WTC11 (cell line): ENCODE data around the gene EGLN2.
"Not testable (repeated sequence)": the region's sequence is repeated elsewhere in the genome, so short reads cannot be mapped to it uniquely, and the experiment has no call there.

Experiments
- MXD4 ChIP-seq: fragments of 250-450 bp; sonication (Bioruptor Pico); IDR thresholded peaks from 2 replicates; pipeline ENCODE4 v1.8.0; 2021; ENCODE audit warnings: mild to moderate bottlenecking, moderate library complexity, borderline replicate concordance
- NFYB ChIP-seq: sonication (generic); formaldehyde crosslinking; conservative IDR thresholded peaks from 2 replicates; pipeline ENCODE4 v1.8.0; 2022; ENCODE audit warnings: low read depth, missing genetic modification reagents
- TP53 ChIP-seq: sonication (generic); formaldehyde crosslinking; IDR thresholded peaks from 2 replicates; pipeline ENCODE4 v1.8.1; 2023; ENCODE audit warnings: mild to moderate bottlenecking, missing genetic modification reagents
- ZNF263 ChIP-seq: sonication (generic); formaldehyde crosslinking; IDR thresholded peaks from 2 replicates; pipeline ENCODE4 v1.8.1; 2022; ENCODE audit warnings: low read depth, mild to moderate bottlenecking, moderate library complexity, missing genetic modification reagents
- TF ChIP-seq, protein P1 (sequence below): fragments of 200-600 bp; IDR thresholded peaks from 2 replicates; pipeline ENCODE4 v1.8.0; 2022; ENCODE audit warnings: antibody characterized with exemption

- TF ChIP-seq, protein P1, sequence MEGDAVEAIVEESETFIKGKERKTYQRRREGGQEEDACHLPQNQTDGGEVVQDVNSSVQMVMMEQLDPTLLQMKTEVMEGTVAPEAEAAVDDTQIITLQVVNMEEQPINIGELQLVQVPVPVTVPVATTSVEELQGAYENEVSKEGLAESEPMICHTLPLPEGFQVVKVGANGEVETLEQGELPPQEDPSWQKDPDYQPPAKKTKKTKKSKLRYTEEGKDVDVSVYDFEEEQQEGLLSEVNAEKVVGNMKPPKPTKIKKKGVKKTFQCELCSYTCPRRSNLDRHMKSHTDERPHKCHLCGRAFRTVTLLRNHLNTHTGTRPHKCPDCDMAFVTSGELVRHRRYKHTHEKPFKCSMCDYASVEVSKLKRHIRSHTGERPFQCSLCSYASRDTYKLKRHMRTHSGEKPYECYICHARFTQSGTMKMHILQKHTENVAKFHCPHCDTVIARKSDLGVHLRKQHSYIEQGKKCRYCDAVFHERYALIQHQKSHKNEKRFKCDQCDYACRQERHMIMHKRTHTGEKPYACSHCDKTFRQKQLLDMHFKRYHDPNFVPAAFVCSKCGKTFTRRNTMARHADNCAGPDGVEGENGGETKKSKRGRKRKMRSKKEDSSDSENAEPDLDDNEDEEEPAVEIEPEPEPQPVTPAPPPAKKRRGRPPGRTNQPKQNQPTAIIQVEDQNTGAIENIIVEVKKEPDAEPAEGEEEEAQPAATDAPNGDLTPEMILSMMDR, result not testable (repeated sequence)
- not testable (repeated sequence) for TF ChIP-seq ZNF263, MXD4, TP53 (CRISPR knock-in tag)
- TF ChIP-seq NFYB (CRISPR knock-in tag), result peak; percentile 67
Observed at GRCh38 chr19:40771101-40771862, 27.7 kb upstream of the EGLN2 start.
